ENCODE measurements around the gene SYT15. TPM values are rescaled to one million over a fixed set of nuclear protein-coding genes. Genes with fewer than 3 reads are reported as not detected.

The SYT15 gene
- total and polyA plus RNA-seq, 2 donors (not counting 1 experiment from before 2014, with no cell fraction given), result 0.18 to 0.94 TPM

DNA sequence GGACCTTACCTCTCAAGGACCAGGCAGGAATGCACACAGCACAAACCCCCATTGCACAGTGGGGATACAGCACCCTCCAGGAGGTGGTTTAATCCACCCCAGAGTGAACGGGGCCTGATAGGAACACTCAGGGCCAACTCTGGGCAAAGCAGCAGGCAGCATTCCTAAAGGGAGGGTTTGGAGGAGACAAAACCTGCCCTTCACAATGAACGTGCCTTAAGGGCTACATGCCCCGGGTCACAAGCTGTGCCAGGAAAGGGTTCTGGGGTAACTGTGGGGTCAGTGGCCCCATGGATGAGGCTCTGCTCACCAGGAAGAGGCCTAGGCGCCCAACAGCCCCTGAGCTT, 23.6 kb upstream of the SYT15 start:
- H3K9me3 Mint-ChIP-seq (ENCODE audit: insufficient read depth), result no peaks in the 10 kb centered on the region
- POLR2A ChIA-PET, result no interaction called here
- no peak overlapping the region for H3K9ac ChIP-seq (ENCODE audit: low read length)
- no peak overlapping the region for H3K4me3 Mint-ChIP-seq
- DNase-seq, result no peak
- no peak overlapping the region for H3K4me2 ChIP-seq (replicated peaks; ENCODE audit: low read depth, low read length, poor library complexity, severe bottlenecking)
- H3K4me1 Mint-ChIP-seq, result peaks cover 18% of the 10 kb centered on the region
- ATAC-seq (ENCODE audit: low read depth), result no peak
- intact Hi-C loops (cut with micrococcal nuclease), result no loop called here
- peaks cover 0 to 4% (median 0%) of the 10 kb centered on the region in 3 donors for H3K9me3 ChIP-seq (ENCODE audit: control extremely low read depth in 1 of 3, control insufficient read depth in 2 of 3, insufficient read depth in 1 of 3, low read length in 2 of 3)
- H3K27me3 ChIP-seq (replicated peaks in 1 of 4; ENCODE audit: control extremely low read depth in 1 of 4, control insufficient read depth in 3 of 4, insufficient read depth in 4 of 4, low read length in 3 of 4), result peaks cover 0 to 41% (median 18%) of the 10 kb centered on the region in 4 experiments
- H3K27ac ChIP-seq (ENCODE audit: low read length in 2 of 2), result no peak overlapping the region
- H3K27ac Mint-ChIP-seq, result no peak overlapping the region
- peaks cover 9% of the 10 kb centered on the region for H3K27me3 Mint-ChIP-seq
- 54% methylated on average over 4 of the region's 4 CpGs for WGBS (ENCODE audit: insufficient coverage)
- no peak for TF ChIP-seq EZH2 (IDR thresholded peaks at IDR 0.05; ENCODE audit: borderline replicate concordance, insufficient read depth, low read depth, low read length, poor library complexity, severe bottlenecking)
- TF ChIP-seq, protein P1, sequence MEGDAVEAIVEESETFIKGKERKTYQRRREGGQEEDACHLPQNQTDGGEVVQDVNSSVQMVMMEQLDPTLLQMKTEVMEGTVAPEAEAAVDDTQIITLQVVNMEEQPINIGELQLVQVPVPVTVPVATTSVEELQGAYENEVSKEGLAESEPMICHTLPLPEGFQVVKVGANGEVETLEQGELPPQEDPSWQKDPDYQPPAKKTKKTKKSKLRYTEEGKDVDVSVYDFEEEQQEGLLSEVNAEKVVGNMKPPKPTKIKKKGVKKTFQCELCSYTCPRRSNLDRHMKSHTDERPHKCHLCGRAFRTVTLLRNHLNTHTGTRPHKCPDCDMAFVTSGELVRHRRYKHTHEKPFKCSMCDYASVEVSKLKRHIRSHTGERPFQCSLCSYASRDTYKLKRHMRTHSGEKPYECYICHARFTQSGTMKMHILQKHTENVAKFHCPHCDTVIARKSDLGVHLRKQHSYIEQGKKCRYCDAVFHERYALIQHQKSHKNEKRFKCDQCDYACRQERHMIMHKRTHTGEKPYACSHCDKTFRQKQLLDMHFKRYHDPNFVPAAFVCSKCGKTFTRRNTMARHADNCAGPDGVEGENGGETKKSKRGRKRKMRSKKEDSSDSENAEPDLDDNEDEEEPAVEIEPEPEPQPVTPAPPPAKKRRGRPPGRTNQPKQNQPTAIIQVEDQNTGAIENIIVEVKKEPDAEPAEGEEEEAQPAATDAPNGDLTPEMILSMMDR (IDR thresholded peaks at IDR 0.05), result no peak
- no peaks in the 10 kb centered on the region for H3K79me2 ChIP-seq (ENCODE audit: control insufficient read depth, insufficient read depth, low read length)
- H3K4me3 ChIP-seq (ENCODE audit: control extremely low read depth in 1 of 5, extremely low read depth in 1 of 5, insufficient read depth in 1 of 5, low read depth in 2 of 5, low read length in 4 of 5), result no peak overlapping the region
- H2AFZ ChIP-seq (ENCODE audit: insufficient read depth, low read depth, low read length, poor library complexity, severe bottlenecking), result no peak overlapping the region
- CTCF ChIA-PET, result no interaction called here
- peaks cover 9 to 12% of the 10 kb centered on the region in 2 donors for H3K4me1 ChIP-seq (ENCODE audit: control insufficient read depth in 2 of 2, insufficient read depth in 2 of 2, low read length in 2 of 2)
- H3K36me3 ChIP-seq (replicated peaks in 1 of 2; ENCODE audit: control extremely low read depth in 1 of 2, control insufficient read depth in 1 of 2, extremely low read depth in 1 of 2, insufficient read depth in 2 of 2, low read length in 1 of 2), result no peaks in the 10 kb centered on the region
- H4K20me1 ChIP-seq (ENCODE audit: control insufficient read depth, insufficient read depth, low read length, poor library complexity, severe bottlenecking), result no peaks in the 10 kb centered on the region

DNA sequence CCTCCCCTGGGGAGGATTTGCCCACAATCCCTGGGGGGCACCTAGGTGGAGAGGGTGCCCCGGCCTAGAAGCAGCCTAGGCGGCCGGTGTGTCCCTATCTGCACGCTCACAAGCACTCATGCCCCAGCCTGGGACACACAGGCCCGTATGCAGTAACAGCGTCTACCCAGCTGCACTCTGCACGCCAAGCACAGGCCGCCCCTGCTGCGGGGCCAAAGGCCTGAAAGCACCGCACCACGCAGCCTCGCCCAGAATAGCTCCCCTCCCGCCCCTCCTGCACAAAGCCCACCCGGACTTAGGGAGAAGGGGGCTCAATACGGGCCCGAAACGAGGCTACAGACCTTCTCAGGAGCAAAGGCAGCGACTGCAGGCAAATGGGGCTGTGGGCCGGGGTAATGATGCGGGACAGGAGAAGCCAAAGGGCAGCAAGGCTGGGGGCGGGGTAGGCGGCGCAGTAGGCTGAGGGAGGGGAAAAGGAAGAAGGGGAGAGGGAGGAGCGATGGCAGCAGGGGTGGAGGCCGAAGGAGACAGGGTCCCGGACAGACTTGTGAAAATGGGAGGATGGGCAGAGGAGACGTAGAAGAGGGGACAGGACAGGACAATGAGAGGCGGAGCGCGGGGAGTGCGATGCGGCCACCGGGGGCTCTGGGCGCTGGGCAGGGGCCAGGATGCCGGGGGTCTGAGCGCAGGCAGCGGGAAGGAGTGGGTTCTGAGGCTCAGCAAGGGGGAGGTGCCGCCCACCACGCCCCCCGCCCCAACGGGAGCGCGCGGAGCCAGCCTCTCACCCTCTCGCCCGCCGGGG, 23.0 kb upstream of the SYT15 start:
- POLR2A ChIA-PET, result no interaction called here
- no peaks in the 10 kb centered on the region for H3K79me2 ChIP-seq (ENCODE audit: control insufficient read depth, insufficient read depth, low read length)
- peak overlapping the region; percentile 67 for H3K4me2 ChIP-seq (replicated peaks; ENCODE audit: low read depth, low read length, poor library complexity, severe bottlenecking)
- no peak overlapping the region for H3K27ac ChIP-seq (ENCODE audit: low read length in 2 of 2)
- intact Hi-C loops (cut with micrococcal nuclease), result no loop called here
- H3K9me3 Mint-ChIP-seq (ENCODE audit: insufficient read depth), result no peaks in the 10 kb centered on the region
- H3K4me3 ChIP-seq (ENCODE audit: control extremely low read depth in 1 of 5, extremely low read depth in 1 of 5, insufficient read depth in 1 of 5, low read depth in 2 of 5, low read length in 4 of 5), result no peak overlapping the region
- WGBS (ENCODE audit: insufficient coverage), result 27% methylated on average over 47 of the region's 47 CpGs
- no peaks in the 10 kb centered on the region for H4K20me1 ChIP-seq (ENCODE audit: control insufficient read depth, insufficient read depth, low read length, poor library complexity, severe bottlenecking)
- CTCF ChIA-PET, result no interaction called here
- DNase-seq (no peak), ATAC-seq (ENCODE audit: low read depth) (no peak)
- peak overlapping the region; percentile 19 for H3K9ac ChIP-seq (ENCODE audit: low read length)
- H3K27ac Mint-ChIP-seq, result no peak overlapping the region
- peaks cover 9 to 12% of the 10 kb centered on the region in 2 donors for H3K4me1 ChIP-seq (ENCODE audit: control insufficient read depth in 2 of 2, insufficient read depth in 2 of 2, low read length in 2 of 2)
- peaks cover 9% of the 10 kb centered on the region for H3K27me3 Mint-ChIP-seq
- peaks cover 0 to 41% (median 18%) of the 10 kb centered on the region in 4 experiments for H3K27me3 ChIP-seq (replicated peaks in 1 of 4; ENCODE audit: control extremely low read depth in 1 of 4, control insufficient read depth in 3 of 4, insufficient read depth in 4 of 4, low read length in 3 of 4)
- TF ChIP-seq EZH2 (IDR thresholded peaks at IDR 0.05; ENCODE audit: borderline replicate concordance, insufficient read depth, low read depth, low read length, poor library complexity, severe bottlenecking), result no peak
- TF ChIP-seq, protein P1 (IDR thresholded peaks at IDR 0.05), result no peak
- H3K36me3 ChIP-seq (replicated peaks in 1 of 2; ENCODE audit: control extremely low read depth in 1 of 2, control insufficient read depth in 1 of 2, extremely low read depth in 1 of 2, insufficient read depth in 2 of 2, low read length in 1 of 2), result no peaks in the 10 kb centered on the region
- peak overlapping the region; percentile 49 for H2AFZ ChIP-seq (ENCODE audit: insufficient read depth, low read depth, low read length, poor library complexity, severe bottlenecking)
- H3K4me3 Mint-ChIP-seq, result peak overlapping the region; percentile 56
- H3K4me1 Mint-ChIP-seq, result peaks cover 18% of the 10 kb centered on the region
- H3K9me3 ChIP-seq (ENCODE audit: control extremely low read depth in 1 of 3, control insufficient read depth in 2 of 3, insufficient read depth in 1 of 3, low read length in 2 of 3), result peaks cover 0 to 4% (median 0%) of the 10 kb centered on the region in 3 donors
